Astrocyte of the spinal cord (primary cell): ENCODE measurements around the gene DCN.

Experiments
- DNase-seq: peaks from one replicate; pipeline ENCODE4 v3.0.0; 2011; ENCODE audit warnings: low read depth, low spot score
- H3K4me3 ChIP-seq: 2 replicates; pipeline ENCODE4 v1.5.1; 2011; ENCODE audit warnings: low read depth, mild to moderate bottlenecking, low read length, moderate library complexity
- CTCF ChIP-seq: IDR thresholded peaks from 2 replicates; pipeline ENCODE4 v1.5.1; 2012; ENCODE audit warnings: low read depth, mild to moderate bottlenecking, low read length, inconsistent platforms
- in situ Hi-C: cut with HindIII; loops from 2 replicates; pipeline ENCODE4 v1.10.0; 2017; ENCODE audit warnings: low sequenced_read_pairs

DCN gene

GRCh38 chr12:91104812-91105466 lies 77.7 kb downstream of the DCN start:
- no peak for TF ChIP-seq CTCF
- no peak for DNase-seq

GRCh38 chr12:91103624-91104023 lies 79.0 kb downstream of the DCN start:
- no peak for DNase-seq
- in situ Hi-C loops, result no loop called here
- no peak for TF ChIP-seq CTCF
- no peak overlapping the region for H3K4me3 ChIP-seq

More at GRCh38 chr12:91104812-91105466, 77.7 kb downstream of the DCN start:
- H3K4me3 ChIP-seq, result no peak overlapping the region
- in situ Hi-C loops, result no loop called here

- no peak overlapping the region for H3K4me3 ChIP-seq
- DNase-seq, result no peak
- in situ Hi-C loops, result no loop called here
- TF ChIP-seq CTCF, result no peak
Measured at GRCh38 chr12:91103101-91103500, 79.5 kb downstream of the DCN start.

- in situ Hi-C loops, result no loop called here
- H3K4me3 ChIP-seq, result no peak overlapping the region
- no peak for TF ChIP-seq CTCF
Measured at GRCh38 chr12:91100906-91101305, 81.7 kb downstream of the DCN start.

GRCh38 chr12:91099836-91100235 lies 82.8 kb downstream of the DCN start:
- in situ Hi-C loops, result no loop called here
- no peak overlapping the region for H3K4me3 ChIP-seq
- DNase-seq, result no peak
- TF ChIP-seq CTCF, result no peak

More at GRCh38 chr12:91100906-91101305, 81.7 kb downstream of the DCN start:
- DNase-seq, result peak; percentile 78

GRCh38 chr12:91099341-91099740 lies 83.3 kb downstream of the DCN start:
- no peak overlapping the region for H3K4me3 ChIP-seq
- TF ChIP-seq CTCF, result no peak
- in situ Hi-C loops, result no loop called here
- DNase-seq, result no peak
